GM19193 (cell line): ENCODE measurements around the gene SAMD14.

Experiments used
- POLR2A ChIP-seq: IDR thresholded peaks from 4 replicates; pipeline ENCODE4 v1.6.1; 2011; ENCODE audit not compliant: insufficient read depth, insufficient read length; ENCODE audit errors: extremely low read depth

Gene SAMD14

GRCh38 chr17:50133769-50134099 is 3.8 kb upstream of the SAMD14 start:
- no peak for TF ChIP-seq POLR2A

- TF ChIP-seq POLR2A = no peak
These were observed 3.2 kb upstream of the SAMD14 start for GRCh38 chr17:50133028-50133768.

- peak; percentile 41 for TF ChIP-seq POLR2A
These were observed 2.3 kb upstream of the SAMD14 start for GRCh38 chr17:50132104-50132794.

GRCh38 chr17:50130559-50131305 is 772 bp upstream of the SAMD14 start:
- no peak for TF ChIP-seq POLR2A

GRCh38 chr17:50129353-50129727 is 620 bp downstream of the SAMD14 start:
- no peak for TF ChIP-seq POLR2A

- no peak for TF ChIP-seq POLR2A
These were observed 1.3 kb downstream of the SAMD14 start for GRCh38 chr17:50128441-50129352.

- TF ChIP-seq POLR2A = no peak
These were observed 2.1 kb downstream of the SAMD14 start for GRCh38 chr17:50127697-50128361.

- no peak for TF ChIP-seq POLR2A
These were observed 4.5 kb downstream of the SAMD14 start for GRCh38 chr17:50125420-50125997.

GRCh38 chr17:50123649-50124349 is 6.2 kb downstream of the SAMD14 start:
- TF ChIP-seq POLR2A = no peak

- TF ChIP-seq POLR2A = no peak
These were observed 7.0 kb downstream of the SAMD14 start for GRCh38 chr17:50122945-50123344.

GRCh38 chr17:50120475-50121253 is 9.3 kb downstream of the SAMD14 start:
- TF ChIP-seq POLR2A = no peak

- TF ChIP-seq POLR2A = no peak
These were observed 11.1 kb downstream of the SAMD14 start for GRCh38 chr17:50118828-50119218.
